ENCODE results near the gene ZNF823.

Gene ZNF823

GRCh38 chr19:11735375-11735774, 3.4 kb downstream of the ZNF823 start:
- FAIRE-seq (no peak), DNase-seq (ENCODE audit: insufficient read length, low spot score) (no peak)
- TF ChIP-seq CTCF (IDR thresholded peaks at IDR 0.05; ENCODE audit: insufficient read depth, missing control alignments) = no peak

GRCh38 chr19:11729586-11729985, 9.2 kb downstream of the ZNF823 start:
- TF ChIP-seq CTCF (IDR thresholded peaks at IDR 0.05; ENCODE audit: insufficient read depth, missing control alignments) = no peak
- FAIRE-seq (no peak), DNase-seq (ENCODE audit: insufficient read length, low spot score) (no peak)

- TF ChIP-seq CTCF (IDR thresholded peaks at IDR 0.05; ENCODE audit: insufficient read depth, missing control alignments) = no peak
- DNase-seq (ENCODE audit: insufficient read length, low spot score) (no peak), FAIRE-seq (no peak)
Measured at GRCh38 chr19:11722414-11722813, 16.3 kb downstream of the ZNF823 start.

GRCh38 chr19:11721681-11722080, 17.1 kb downstream of the ZNF823 start:
- FAIRE-seq = no peak
- no peak for DNase-seq (ENCODE audit: insufficient read length, low spot score)
- no peak for TF ChIP-seq CTCF (IDR thresholded peaks at IDR 0.05; ENCODE audit: insufficient read depth, missing control alignments)

GRCh38 chr19:11710313-11710712, 28.4 kb downstream of the ZNF823 start:
- TF ChIP-seq CTCF (IDR thresholded peaks at IDR 0.05; ENCODE audit: insufficient read depth, missing control alignments) = no peak
- FAIRE-seq = no peak

GRCh38 chr19:11708457-11708856, 30.3 kb downstream of the ZNF823 start:
- DNase-seq (ENCODE audit: insufficient read length, low spot score) = no peak
- FAIRE-seq = no peak

More at GRCh38 chr19:11710313-11710712, 28.4 kb downstream of the ZNF823 start:
- DNase-seq (ENCODE audit: insufficient read length, low spot score) = no peak

GRCh38 chr19:11705474-11705873, 33.3 kb downstream of the ZNF823 start:
- no peak for TF ChIP-seq CTCF (IDR thresholded peaks at IDR 0.05; ENCODE audit: insufficient read depth, missing control alignments)
- DNase-seq (ENCODE audit: insufficient read length, low spot score) (no peak), FAIRE-seq (no peak)

More at GRCh38 chr19:11708457-11708856, 30.3 kb downstream of the ZNF823 start:
- TF ChIP-seq CTCF (IDR thresholded peaks at IDR 0.05; ENCODE audit: insufficient read depth, missing control alignments) = no peak

Measured in D721Med (cell line).